K562 (cell line): ENCODE measurements around the gene SPATA25. TPM values are rescaled to one million over a fixed set of nuclear protein-coding genes. Genes with fewer than 3 reads are reported as not detected.

Experiments
- CHCHD3 ChIP-seq: fragments of 250-450 bp; sonication (Bioruptor Pico); IDR thresholded peaks from 2 replicates; pipeline ENCODE4 v2.1.2; 2022; ENCODE audit warnings: mild to moderate bottlenecking
- NCOA1 ChIP-seq: fragments of 450-650 bp; IDR thresholded peaks from 2 replicates; pipeline ENCODE4 v1.6.1; 2016; ENCODE audit warnings: low read depth
- NCOA2 ChIP-seq, 2 experiments: fragments of 450-650 bp; IDR thresholded peaks; 2 replicates each; pipeline ENCODE4 v1.6.1; 2018; ENCODE audit warnings: mild to moderate bottlenecking in 2 of 2, moderate library complexity in 1 of 2; ENCODE audit not compliant: partially characterized antibody in 2 of 2
- NCOA4 ChIP-seq: fragments of 450-650 bp; IDR thresholded peaks from 2 replicates; pipeline ENCODE4 v1.6.1; 2018; ENCODE audit warnings: mild to moderate bottlenecking; ENCODE audit not compliant: partially characterized antibody
- REST ChIP-seq, 2 experiments: fragments of 450-650 bp; formaldehyde crosslinking in 1 of 2; IDR thresholded peaks; 2 replicates each; pipeline versions ENCODE4 v1.4.0 to v1.6.1; 2014 to 2020; ENCODE audit warnings: mild to moderate bottlenecking in 2 of 2, borderline replicate concordance in 1 of 2, low read depth in 1 of 2
- RFX7 ChIP-seq: fragments of 250-450 bp; sonication (Bioruptor Pico); IDR thresholded peaks from 2 replicates; pipeline ENCODE4 v1.5.1; 2021; ENCODE audit warnings: mild to moderate bottlenecking
- TCF7 ChIP-seq: sonication (generic); IDR thresholded peaks from 2 replicates; pipeline ENCODE4 v1.6.1; 2016; ENCODE audit warnings: antibody characterized with exemption, borderline replicate concordance
- polyA plus RNA-seq, 8 experiments: library from polyadenylated mRNA; depleted of rRNA in 4 of 8; stranded (reverse) in 5 of 8; unstranded in 3 of 8; fragments of >200 nt; fragmentation: Nextera tagmentation in 2 of 8; fragmentation: Illumina TruSeq in 1 of 8; extraction: Ambion mirVana in 2 of 8; extraction: Trizol in 1 of 8; gene quantifications; 2 replicates each; pipeline versions ENCODE4 v1.2.1 to v1.2.3, GENCODE V29; 2011 to 2014; ENCODE audit warnings: inconsistent platforms in 1 of 8, missing spikeins in 1 of 8
- total RNA-seq, 7 experiments: library from RNA; depleted of rRNA in 6 of 7; stranded (reverse); fragments of >200 nt in 6 of 7; fragmentation: Illumina TruSeq in 2 of 7; extraction: Trizol in 2 of 7; gene quantifications; 2 replicates each; pipeline versions ENCODE4 v1.2.1 to v1.2.3, GENCODE V29; 2011 to 2021; ENCODE audit warnings: low replicate concordance in 1 of 7

SPATA25 gene
- total and polyA plus RNA-seq, 9 of the 15 experiments (the other 6 are each of a cell fraction or from before 2014, with no cell fraction given) = 0.21 to 0.95 (median 0.53) TPM; not detected in 3

- TF ChIP-seq CHCHD3 (CRISPR knock-in tag) (peak; percentile 12; the same call in 1 of the 2 replicates), RFX7 (CRISPR knock-in tag) (no peak), NCOA1 (no peak), NCOA2 (IDR thresholded peaks at IDR 0.05; ENCODE audit: partially characterized antibody in 2 of 2) (no peak), NCOA4 (no peak), TCF7 (peak; percentile 42; the same call in 1 of the 2 replicates), REST (IDR thresholded peaks at IDR 0.05; ENCODE audit: borderline replicate concordance) (peak; percentile 78), REST (CRISPR knock-in tag; IDR thresholded peaks at IDR 0.05; ENCODE audit: low read depth) (peak; percentile 86)
Observed at GRCh38 chr20:45934586-45935415, 47.4 kb upstream of the SPATA25 start, which contains the start of gene PCIF1 (continued).
